ENCODE data around the gene CDC5L. TPM values are rescaled to one million over a fixed set of nuclear protein-coding genes. Genes with fewer than 3 reads are reported as not detected.

The CDC5L gene
- total RNA-seq, 1 donor from 2014 or later = 18.2 TPM

DNA sequence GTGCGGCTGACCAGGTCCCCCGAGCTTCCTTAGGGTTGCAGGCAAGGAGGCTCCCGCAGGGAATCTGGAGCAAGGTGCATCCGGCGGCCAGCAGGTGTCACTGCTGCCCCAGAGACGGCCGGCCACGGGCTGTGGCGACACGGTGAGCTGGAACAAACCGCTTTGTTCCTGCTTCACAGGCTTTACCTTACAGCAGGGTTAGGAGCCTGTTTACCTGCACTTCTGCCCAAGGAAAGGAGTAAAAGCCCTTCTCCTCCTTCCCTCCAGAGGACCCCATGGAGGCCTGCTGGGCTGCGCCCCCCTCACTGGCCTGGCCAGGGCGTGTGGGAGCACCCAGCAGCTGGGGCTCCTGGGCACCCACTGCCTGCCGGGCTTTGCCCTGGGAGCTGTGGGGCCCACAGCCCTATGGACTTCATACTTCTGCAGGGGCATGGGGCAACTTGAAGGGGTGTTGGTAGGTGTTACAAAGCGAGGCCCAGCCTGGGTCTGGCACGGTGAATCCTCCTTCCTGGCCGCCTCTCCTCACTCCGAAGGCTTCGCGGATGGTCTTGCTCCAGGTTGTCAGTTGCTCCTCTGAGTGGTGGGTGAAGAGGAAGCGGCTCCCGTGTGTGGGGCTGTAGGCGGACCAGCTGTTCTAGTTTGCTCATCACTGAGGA is 88.4 kb downstream of the CDC5L start:
- Mint-ChIP-seq H3K27me3 (ENCODE audit: low read depth, unreplicated experiment) (peaks cover 12% of the 10 kb centered on the region), H3K36me3 (ENCODE audit: low read depth, unreplicated experiment) (no peaks in the 10 kb centered on the region), H3K27ac (ENCODE audit: unreplicated experiment) (no peak overlapping the region), H3K9me3 (ENCODE audit: unreplicated experiment) (peaks cover 3% of the 10 kb centered on the region), H3K4me3 (ENCODE audit: unreplicated experiment) (no peak overlapping the region), H3K4me1 (ENCODE audit: low read depth, unreplicated experiment) (peaks cover 18% of the 10 kb centered on the region)
- H3K4me1 ChIP-seq (ENCODE audit: insufficient read depth, low read length) = peaks cover 14% of the 10 kb centered on the region
- peak overlapping the region; percentile 64 for H3K9ac ChIP-seq (ENCODE audit: low read length)
- H3K36me3 ChIP-seq (ENCODE audit: insufficient read depth, low read length) = no peaks in the 10 kb centered on the region
- H2AFZ ChIP-seq (ENCODE audit: low read depth, low read length) = peak overlapping the region; percentile 87
- no peak overlapping the region for H3K4me3 ChIP-seq (ENCODE audit: insufficient read depth, low read depth, low read length)
- H3K9me3 ChIP-seq (ENCODE audit: insufficient read depth, low read depth, low read length) = no peaks in the 10 kb centered on the region
- peak overlapping the region; percentile 7 for H3K27ac ChIP-seq (ENCODE audit: low read depth, low read length)
- H3K4me2 ChIP-seq (ENCODE audit: low read length) = peak overlapping the region; percentile 54
- peaks cover 4% of the 10 kb centered on the region for H3K27me3 ChIP-seq (ENCODE audit: insufficient read depth, low read length)
- TF ChIP-seq, protein P1, sequence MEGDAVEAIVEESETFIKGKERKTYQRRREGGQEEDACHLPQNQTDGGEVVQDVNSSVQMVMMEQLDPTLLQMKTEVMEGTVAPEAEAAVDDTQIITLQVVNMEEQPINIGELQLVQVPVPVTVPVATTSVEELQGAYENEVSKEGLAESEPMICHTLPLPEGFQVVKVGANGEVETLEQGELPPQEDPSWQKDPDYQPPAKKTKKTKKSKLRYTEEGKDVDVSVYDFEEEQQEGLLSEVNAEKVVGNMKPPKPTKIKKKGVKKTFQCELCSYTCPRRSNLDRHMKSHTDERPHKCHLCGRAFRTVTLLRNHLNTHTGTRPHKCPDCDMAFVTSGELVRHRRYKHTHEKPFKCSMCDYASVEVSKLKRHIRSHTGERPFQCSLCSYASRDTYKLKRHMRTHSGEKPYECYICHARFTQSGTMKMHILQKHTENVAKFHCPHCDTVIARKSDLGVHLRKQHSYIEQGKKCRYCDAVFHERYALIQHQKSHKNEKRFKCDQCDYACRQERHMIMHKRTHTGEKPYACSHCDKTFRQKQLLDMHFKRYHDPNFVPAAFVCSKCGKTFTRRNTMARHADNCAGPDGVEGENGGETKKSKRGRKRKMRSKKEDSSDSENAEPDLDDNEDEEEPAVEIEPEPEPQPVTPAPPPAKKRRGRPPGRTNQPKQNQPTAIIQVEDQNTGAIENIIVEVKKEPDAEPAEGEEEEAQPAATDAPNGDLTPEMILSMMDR (IDR thresholded peaks at IDR 0.05; ENCODE audit: insufficient read depth, low read depth, low read length) = peak; percentile 84
- TF ChIP-seq EZH2 (IDR thresholded peaks at IDR 0.05; ENCODE audit: insufficient read depth, low read length) = no peak
- no peaks in the 10 kb centered on the region for H4K20me1 ChIP-seq (ENCODE audit: insufficient read depth, low read length)
- FAIRE-seq (no peak), DNase-seq (ENCODE audit: low read depth) (no peak)
- no peaks in the 10 kb centered on the region for H3K79me2 ChIP-seq (ENCODE audit: insufficient read depth, low read length)

DNA sequence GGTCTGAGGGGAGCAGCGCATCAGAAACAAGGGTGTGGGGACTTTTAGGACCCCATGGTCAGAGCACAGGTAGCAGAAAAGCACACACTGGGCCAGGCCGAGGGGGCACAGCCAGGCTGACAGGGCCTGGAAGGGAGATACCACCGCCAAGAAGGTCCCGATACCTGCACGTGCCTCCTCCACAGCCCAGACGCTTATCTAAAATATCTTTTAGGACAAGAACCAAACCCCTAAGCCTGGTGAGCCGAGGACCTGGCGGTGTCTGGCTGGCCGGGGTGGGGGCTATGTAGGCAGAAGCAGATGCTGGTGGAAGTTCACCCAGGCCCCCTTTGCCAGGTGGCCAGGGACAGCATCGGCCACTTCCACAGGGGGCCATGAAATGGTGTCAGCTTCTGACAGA is 89.3 kb downstream of the CDC5L start:
- TF ChIP-seq EZH2 (IDR thresholded peaks at IDR 0.05; ENCODE audit: insufficient read depth, low read length) = no peak
- TF ChIP-seq, protein P1 (IDR thresholded peaks at IDR 0.05; ENCODE audit: insufficient read depth, low read depth, low read length) = no peak
- Histone ChIP-seq H3K9me3 (ENCODE audit: insufficient read depth, low read depth, low read length) (no peaks in the 10 kb centered on the region), H3K79me2 (ENCODE audit: insufficient read depth, low read length) (no peaks in the 10 kb centered on the region), H4K20me1 (ENCODE audit: insufficient read depth, low read length) (no peaks in the 10 kb centered on the region), H3K4me2 (ENCODE audit: low read length) (no peak overlapping the region), H2AFZ (ENCODE audit: low read depth, low read length) (no peak overlapping the region), H3K9ac (ENCODE audit: low read length) (no peak overlapping the region), H3K27ac (ENCODE audit: low read depth, low read length) (no peak overlapping the region), H3K36me3 (ENCODE audit: insufficient read depth, low read length) (no peaks in the 10 kb centered on the region), H3K4me1 (ENCODE audit: insufficient read depth, low read length) (peaks cover 14% of the 10 kb centered on the region), H3K27me3 (ENCODE audit: insufficient read depth, low read length) (peaks cover 4% of the 10 kb centered on the region), H3K4me3 (ENCODE audit: insufficient read depth, low read depth, low read length) (no peak overlapping the region)
- Mint-ChIP-seq H3K4me1 (ENCODE audit: low read depth, unreplicated experiment) (peaks cover 14% of the 10 kb centered on the region), H3K36me3 (ENCODE audit: low read depth, unreplicated experiment) (no peaks in the 10 kb centered on the region), H3K9me3 (ENCODE audit: unreplicated experiment) (peaks cover 3% of the 10 kb centered on the region), H3K4me3 (ENCODE audit: unreplicated experiment) (no peak overlapping the region), H3K27ac (ENCODE audit: unreplicated experiment) (no peak overlapping the region), H3K27me3 (ENCODE audit: low read depth, unreplicated experiment) (peaks cover 12% of the 10 kb centered on the region)
- DNase-seq (ENCODE audit: low read depth) (no peak), FAIRE-seq (no peak)

DNA sequence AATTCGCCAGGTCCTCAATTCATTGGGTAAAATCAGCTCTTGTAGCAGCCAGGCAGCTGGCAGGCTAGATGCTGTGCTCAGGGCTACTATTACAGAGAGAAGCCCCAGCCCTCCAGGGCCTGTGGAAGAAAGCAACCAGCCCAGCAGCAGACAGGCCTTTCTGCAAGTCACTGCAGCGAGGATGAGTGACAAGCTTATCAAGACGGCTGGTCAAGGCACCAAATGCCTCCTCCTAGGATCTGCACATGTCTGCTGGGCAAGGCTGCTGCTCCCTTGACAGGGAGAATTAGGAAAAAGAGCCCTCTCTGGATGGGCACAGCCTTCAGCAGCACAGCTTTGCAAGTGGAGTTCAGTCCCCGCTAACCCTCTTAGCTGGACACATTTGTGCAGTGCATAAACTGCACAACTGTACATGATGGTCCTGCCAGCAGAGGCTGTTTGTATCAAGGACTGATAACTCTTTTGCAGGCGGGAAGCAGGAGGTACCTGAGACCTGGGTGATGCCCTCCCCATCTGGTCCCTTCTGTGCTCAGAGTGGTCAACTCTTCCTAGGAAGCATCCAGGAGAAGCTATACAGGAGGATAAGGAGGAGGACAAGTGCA is 89.9 kb downstream of the CDC5L start:
- no peak overlapping the region for H3K27ac ChIP-seq (ENCODE audit: low read depth, low read length)
- peaks cover 3% of the 10 kb centered on the region for H3K9me3 Mint-ChIP-seq (ENCODE audit: unreplicated experiment)

More for the DNA sequence above, 89.9 kb downstream of the CDC5L start:
- no peaks in the 10 kb centered on the region for H4K20me1 ChIP-seq (ENCODE audit: insufficient read depth, low read length)
- no peak for DNase-seq (ENCODE audit: low read depth)
- no peak overlapping the region for H3K4me2 ChIP-seq (ENCODE audit: low read length)
- H3K27me3 Mint-ChIP-seq (ENCODE audit: low read depth, unreplicated experiment) = peaks cover 12% of the 10 kb centered on the region
- peaks cover 6% of the 10 kb centered on the region for H3K27me3 ChIP-seq (ENCODE audit: insufficient read depth, low read length)
- FAIRE-seq = no peak
- no peaks in the 10 kb centered on the region for H3K36me3 Mint-ChIP-seq (ENCODE audit: low read depth, unreplicated experiment)
- no peak overlapping the region for H3K27ac Mint-ChIP-seq (ENCODE audit: unreplicated experiment)
- H3K9me3 ChIP-seq (ENCODE audit: insufficient read depth, low read depth, low read length) = no peaks in the 10 kb centered on the region
- no peak overlapping the region for H3K4me3 Mint-ChIP-seq (ENCODE audit: unreplicated experiment)
- no peaks in the 10 kb centered on the region for H3K79me2 ChIP-seq (ENCODE audit: insufficient read depth, low read length)
- H3K4me1 ChIP-seq (ENCODE audit: insufficient read depth, low read length) = peaks cover 14% of the 10 kb centered on the region
- H2AFZ ChIP-seq (ENCODE audit: low read depth, low read length) = no peak overlapping the region
- no peaks in the 10 kb centered on the region for H3K36me3 ChIP-seq (ENCODE audit: insufficient read depth, low read length)
- TF ChIP-seq, protein P1 (IDR thresholded peaks at IDR 0.05; ENCODE audit: insufficient read depth, low read depth, low read length) = no peak
- no peak for TF ChIP-seq EZH2 (IDR thresholded peaks at IDR 0.05; ENCODE audit: insufficient read depth, low read length)
- no peak overlapping the region for H3K9ac ChIP-seq (ENCODE audit: low read length)
- peaks cover 14% of the 10 kb centered on the region for H3K4me1 Mint-ChIP-seq (ENCODE audit: low read depth, unreplicated experiment)
- H3K4me3 ChIP-seq (ENCODE audit: insufficient read depth, low read depth, low read length) = no peak overlapping the region
